ENCODE measurements around the gene ABLIM3. TPM values are rescaled to one million over a fixed set of nuclear protein-coding genes. Genes with fewer than 3 reads are reported as not detected.

Gene ABLIM3
- total RNA-seq, 2 donors from 2014 or later, result 0.41 to 0.61 TPM

DNA sequence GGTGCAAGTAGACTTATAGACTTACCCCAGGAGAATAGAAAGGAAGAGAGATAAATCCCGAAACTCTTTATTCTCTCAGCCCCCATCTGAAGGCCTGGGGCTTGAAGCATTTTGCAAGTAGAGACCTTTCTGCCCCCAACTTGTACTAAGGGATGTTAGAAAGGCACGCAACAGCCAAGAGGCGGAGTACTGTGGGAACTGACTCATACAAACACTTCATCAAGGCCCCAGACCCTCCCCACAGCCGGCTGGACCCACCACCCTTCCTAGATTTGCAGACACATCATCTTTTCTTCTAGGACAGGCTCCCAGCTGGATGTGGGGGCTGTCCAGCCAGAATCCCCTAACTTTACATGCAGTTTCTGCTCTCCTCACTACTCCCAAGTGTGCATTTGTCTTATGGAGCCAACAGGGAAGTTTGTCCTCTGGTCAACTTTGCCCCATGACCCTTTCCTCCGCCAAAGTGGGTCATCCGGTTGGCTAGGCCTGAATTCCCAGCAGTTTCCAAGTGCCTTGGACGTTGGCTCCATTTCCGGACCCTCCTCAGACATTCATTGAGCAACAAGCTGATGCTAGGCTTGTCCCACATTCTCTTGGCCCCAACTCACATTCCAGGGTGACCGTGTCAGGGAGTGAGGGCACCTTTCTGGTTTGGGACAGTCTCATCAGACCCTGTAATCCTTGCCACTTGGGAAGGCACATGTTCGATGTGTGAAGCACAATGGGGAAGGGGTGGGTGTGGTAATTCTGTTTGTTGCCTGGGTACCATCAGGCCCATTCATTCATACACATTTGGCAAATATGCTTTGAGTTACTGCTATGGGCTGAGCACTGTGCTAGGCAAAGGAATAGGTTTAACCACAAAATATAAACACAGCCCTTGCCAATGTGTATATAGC is 64.6 kb downstream of the ABLIM3 start:
- Mint-ChIP-seq H3K4me1 (no peaks in the 10 kb centered on the region), H3K36me3 (ENCODE audit: low read depth) (no peaks in the 10 kb centered on the region), H3K9me3 (no peaks in the 10 kb centered on the region), H3K27me3 (peaks cover 4% of the 10 kb centered on the region), H3K27ac (no peak overlapping the region), H3K4me3 (no peak overlapping the region)
- no peak for ATAC-seq (replicated peaks)

DNA sequence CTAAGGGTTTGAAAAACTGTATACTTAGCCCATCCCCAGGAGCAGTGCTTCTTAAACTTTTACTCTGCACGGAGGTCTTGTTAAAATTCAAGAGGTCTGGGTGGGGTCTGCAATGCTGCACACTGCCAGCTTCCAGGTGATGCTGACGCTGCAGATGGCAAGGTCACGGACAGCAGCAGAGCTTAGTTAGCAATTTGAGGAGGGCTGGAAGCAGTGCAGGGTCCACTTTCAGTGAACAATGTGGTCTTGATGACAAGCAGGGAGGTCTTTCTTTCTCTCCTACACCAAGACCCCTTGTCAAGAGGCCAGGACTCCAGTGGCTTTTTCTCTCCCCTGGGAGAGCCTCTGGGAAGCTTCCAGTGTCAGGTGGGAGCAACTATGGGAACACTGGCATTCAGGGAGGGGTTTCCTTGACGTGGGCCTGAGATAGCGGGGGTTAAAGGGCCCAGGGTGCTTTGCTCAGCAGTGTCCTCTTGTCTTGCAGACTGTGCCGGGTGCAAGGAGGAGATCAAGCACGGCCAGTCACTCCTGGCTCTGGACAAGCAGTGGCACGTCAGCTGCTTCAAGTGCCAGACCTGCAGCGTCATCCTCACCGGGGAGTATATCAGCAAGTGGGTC is 65.3 kb downstream of the ABLIM3 start:
- no peak for ATAC-seq (replicated peaks)
- no peaks in the 10 kb centered on the region for H3K36me3 Mint-ChIP-seq (ENCODE audit: low read depth)
- H3K9me3 Mint-ChIP-seq, result no peaks in the 10 kb centered on the region
- no peak overlapping the region for H3K27ac Mint-ChIP-seq
- peaks cover 4% of the 10 kb centered on the region for H3K4me1 Mint-ChIP-seq
- H3K27me3 Mint-ChIP-seq, result peaks cover 4% of the 10 kb centered on the region
- H3K4me3 Mint-ChIP-seq, result no peak overlapping the region

DNA sequence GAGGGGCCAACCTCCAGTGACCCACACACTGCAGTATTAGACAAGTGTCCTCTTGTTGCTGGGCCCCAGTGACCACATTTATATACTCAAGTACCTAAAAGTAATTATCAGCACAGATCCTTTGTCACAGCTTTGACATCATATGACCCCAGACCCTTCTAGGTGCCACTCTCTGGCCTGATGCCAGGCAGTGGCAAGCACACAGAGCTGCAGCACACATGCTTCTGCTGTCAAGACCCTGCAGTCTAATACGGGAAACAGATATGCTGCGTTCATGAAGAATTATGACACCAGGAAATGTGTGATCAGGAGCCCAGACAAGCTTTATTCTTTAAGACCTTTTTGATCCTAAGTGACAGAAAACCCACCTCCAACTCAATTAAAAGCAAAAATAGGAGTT is 66.5 kb downstream of the ABLIM3 start:
- H3K27ac Mint-ChIP-seq, result no peak overlapping the region
- ATAC-seq (replicated peaks), result no peak
- H3K4me3 Mint-ChIP-seq, result no peak overlapping the region
- peaks cover 11% of the 10 kb centered on the region for H3K4me1 Mint-ChIP-seq
- no peaks in the 10 kb centered on the region for H3K9me3 Mint-ChIP-seq
- peaks cover 9% of the 10 kb centered on the region for H3K27me3 Mint-ChIP-seq
- H3K36me3 Mint-ChIP-seq (ENCODE audit: low read depth), result no peaks in the 10 kb centered on the region

DNA sequence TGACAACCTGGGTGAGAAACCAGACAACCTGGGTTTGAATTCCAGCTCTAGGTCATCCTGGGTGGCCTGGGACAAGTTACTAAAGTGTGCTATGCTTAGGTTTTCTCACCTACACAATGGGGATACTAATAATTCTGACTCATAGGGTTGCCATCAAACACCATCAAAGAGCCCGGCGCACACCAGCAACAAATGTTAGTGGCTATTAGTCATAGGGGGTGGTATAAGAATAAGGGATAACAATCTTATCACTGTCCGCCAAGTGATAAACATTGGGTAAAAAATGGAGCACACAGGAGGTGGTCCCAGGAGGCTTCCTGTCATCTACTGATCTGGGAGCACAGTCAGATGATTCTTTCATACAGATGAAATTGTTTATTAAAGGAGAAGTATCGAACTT is 68.9 kb downstream of the ABLIM3 start:
- no peak overlapping the region for H3K27ac Mint-ChIP-seq
- no peak overlapping the region for H3K4me3 Mint-ChIP-seq
- no peaks in the 10 kb centered on the region for H3K36me3 Mint-ChIP-seq (ENCODE audit: low read depth)
- H3K27me3 Mint-ChIP-seq, result peaks cover 9% of the 10 kb centered on the region
- H3K4me1 Mint-ChIP-seq, result peaks cover 11% of the 10 kb centered on the region
- ATAC-seq (replicated peaks), result no peak
- no peaks in the 10 kb centered on the region for H3K9me3 Mint-ChIP-seq

DNA sequence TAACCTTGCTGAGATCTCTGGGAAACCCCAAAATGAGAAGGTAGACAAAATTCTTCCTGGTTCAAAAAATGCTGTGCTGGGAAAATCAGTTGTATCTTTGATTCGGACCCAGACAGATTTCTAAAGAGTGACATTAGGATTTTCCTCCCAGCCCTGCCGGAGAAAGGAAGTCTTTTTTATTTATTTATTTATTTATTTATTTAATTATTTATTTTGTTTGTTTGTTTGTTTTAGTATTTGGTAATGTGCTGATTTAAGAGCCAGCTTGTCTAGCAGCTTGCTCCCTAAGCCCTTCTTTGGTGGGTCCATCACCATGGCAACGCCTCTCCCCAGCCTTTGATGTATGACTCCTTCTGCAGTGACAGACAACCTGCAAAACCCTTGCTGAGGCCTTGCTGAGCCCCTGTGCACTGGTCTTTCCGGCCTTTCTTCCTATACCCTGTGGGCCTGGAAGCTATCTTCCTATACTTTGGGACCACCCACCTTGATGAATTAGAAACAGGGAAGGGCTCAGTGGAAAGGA is 69.7 kb downstream of the ABLIM3 start:
- Mint-ChIP-seq H3K4me3 (no peak overlapping the region), H3K36me3 (ENCODE audit: low read depth) (no peaks in the 10 kb centered on the region), H3K4me1 (peaks cover 11% of the 10 kb centered on the region), H3K27ac (no peak overlapping the region), H3K27me3 (peaks cover 9% of the 10 kb centered on the region), H3K9me3 (no peaks in the 10 kb centered on the region)
- ATAC-seq (replicated peaks), result no peak

DNA sequence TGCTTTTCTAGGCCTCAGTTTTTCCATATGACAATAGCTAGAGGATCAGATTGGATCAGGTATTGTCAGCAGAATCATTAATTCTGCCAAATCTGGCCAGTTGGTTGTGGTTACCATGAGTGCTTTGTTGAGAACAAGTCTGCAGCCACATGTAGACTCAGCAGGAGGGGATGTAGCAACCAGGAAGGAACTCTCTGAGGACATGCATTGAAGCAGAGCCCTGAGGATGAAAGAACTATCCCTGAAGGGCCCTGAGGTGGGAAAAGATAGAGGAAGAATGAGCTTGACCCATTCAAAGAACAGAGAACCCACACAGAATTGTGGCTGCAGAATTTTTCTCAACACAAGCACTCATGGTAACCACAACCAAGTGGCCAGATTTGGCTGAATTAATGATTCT is 70.3 kb downstream of the ABLIM3 start:
- H3K4me1 Mint-ChIP-seq, result peaks cover 11% of the 10 kb centered on the region
- H3K27ac Mint-ChIP-seq, result no peak overlapping the region
- no peak overlapping the region for H3K4me3 Mint-ChIP-seq

DNA sequence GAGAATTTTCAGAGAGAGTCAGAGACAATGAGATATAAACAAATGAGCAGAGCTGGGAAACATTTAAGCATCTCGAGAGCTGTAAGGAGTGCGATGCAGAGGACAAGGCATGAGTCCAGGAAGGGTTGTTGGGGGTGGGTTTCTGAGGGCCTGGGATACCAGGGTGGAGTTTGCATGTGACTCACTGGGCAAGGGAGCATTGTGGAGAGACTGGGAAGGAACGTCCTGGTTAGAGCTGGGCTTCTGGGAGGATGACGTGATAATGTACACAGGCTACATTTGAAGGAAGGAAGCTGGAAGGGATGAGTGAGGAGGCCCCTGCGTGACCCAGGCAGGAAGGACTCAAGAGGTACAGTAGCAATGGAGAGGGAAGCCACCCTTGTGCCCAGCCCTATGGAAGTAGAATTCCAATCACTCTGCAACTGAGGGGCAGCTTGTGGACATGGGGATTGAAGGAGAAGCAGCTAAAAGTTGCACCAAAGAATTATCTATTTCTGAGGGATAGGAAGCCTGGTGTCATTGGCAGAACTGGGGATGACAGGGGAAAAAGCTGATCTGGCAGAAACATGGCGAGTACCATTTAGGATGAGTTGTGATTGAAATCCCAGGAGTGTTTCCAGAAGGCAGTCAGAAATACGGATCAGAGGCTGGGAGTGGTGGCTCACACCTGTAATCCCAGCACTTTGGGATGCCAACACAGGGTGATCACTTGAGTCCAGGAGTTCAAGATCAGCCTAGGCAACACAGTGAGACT is 71.1 kb downstream of the ABLIM3 start:
- Mint-ChIP-seq H3K4me1 (peaks cover 11% of the 10 kb centered on the region), H3K36me3 (ENCODE audit: low read depth) (no peaks in the 10 kb centered on the region), H3K4me3 (no peak overlapping the region), H3K27me3 (peaks cover 9% of the 10 kb centered on the region), H3K27ac (no peak overlapping the region), H3K9me3 (no peaks in the 10 kb centered on the region)
- no peak for ATAC-seq (replicated peaks)

More for the DNA sequence above, 70.3 kb downstream of the ABLIM3 start:
- H3K9me3 Mint-ChIP-seq, result no peaks in the 10 kb centered on the region
- no peaks in the 10 kb centered on the region for H3K36me3 Mint-ChIP-seq (ENCODE audit: low read depth)
- peaks cover 9% of the 10 kb centered on the region for H3K27me3 Mint-ChIP-seq
- no peak for ATAC-seq (replicated peaks)

DNA sequence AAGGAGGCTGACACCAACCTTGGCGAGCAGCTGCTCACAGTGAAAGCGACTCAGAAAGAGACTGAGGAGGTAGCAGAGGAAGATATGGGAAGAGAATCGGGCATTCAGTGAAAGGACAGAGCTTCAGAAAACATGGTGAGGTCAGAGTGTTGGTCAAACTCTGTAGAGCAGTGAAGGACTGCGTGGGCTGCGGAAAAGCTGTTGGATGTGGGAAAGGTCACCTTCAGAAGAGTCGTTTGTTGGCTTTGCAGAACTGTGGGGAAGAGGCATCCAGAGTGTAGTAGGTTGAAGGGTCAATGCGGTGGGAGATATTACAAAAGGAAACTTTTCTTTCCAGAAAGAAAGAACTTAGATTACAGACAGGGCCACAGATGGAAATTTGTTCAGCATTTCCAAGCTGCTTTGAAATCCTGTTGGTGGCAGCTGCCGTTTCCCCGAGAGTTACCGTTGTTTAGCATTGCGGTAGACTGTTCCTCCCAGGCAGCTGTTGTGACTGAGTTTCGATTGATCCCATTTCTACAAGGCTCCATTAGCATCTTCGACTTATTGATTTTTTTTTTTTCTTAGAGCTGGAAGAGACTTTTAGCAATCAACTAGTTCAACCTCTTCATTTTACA is 72.1 kb downstream of the ABLIM3 start:
- H3K36me3 Mint-ChIP-seq (ENCODE audit: low read depth), result no peaks in the 10 kb centered on the region
- no peak overlapping the region for H3K4me3 Mint-ChIP-seq
- no peaks in the 10 kb centered on the region for H3K9me3 Mint-ChIP-seq
- H3K27ac Mint-ChIP-seq, result no peak overlapping the region
- H3K27me3 Mint-ChIP-seq, result peaks cover 10% of the 10 kb centered on the region
- ATAC-seq (replicated peaks), result no peak
- H3K4me1 Mint-ChIP-seq, result peaks cover 11% of the 10 kb centered on the region

DNA sequence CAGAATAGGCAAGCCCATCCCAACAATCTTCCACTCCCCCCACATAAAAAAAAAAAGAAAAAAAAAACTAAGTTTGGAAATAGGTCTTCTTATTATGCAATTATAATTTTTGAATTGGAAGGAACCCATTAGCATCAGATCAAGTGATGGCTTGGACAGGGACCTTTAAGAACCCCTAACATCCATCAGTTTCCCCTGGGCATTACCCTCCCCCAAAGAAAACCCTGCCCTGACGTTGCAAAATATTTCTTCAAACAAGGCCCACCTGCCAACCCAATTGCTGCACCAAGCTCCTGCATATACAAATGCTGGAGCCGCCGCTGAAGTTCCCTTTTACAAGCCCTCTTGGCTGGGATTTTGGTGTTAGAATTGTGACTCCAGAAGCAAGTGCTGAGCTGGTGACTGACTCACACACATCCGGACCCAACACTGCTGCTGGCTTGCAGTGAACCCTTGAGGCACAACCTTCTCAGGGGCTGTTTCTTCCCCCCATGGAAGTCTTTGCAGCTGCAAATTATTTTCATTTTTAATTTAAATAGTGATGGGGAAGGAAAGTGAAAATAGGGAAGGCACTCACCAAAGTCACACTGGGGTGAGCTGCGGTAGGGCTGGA is 74.3 kb downstream of the ABLIM3 start:
- no peaks in the 10 kb centered on the region for H3K36me3 Mint-ChIP-seq (ENCODE audit: low read depth)
- H3K4me3 Mint-ChIP-seq, result no peak overlapping the region
- no peaks in the 10 kb centered on the region for H3K9me3 Mint-ChIP-seq
- ATAC-seq (replicated peaks), result no peak
- H3K4me1 Mint-ChIP-seq, result peaks cover 11% of the 10 kb centered on the region
- no peak overlapping the region for H3K27ac Mint-ChIP-seq
- H3K27me3 Mint-ChIP-seq, result peaks cover 8% of the 10 kb centered on the region

- no peak for ATAC-seq (replicated peaks)
- H3K27me3 Mint-ChIP-seq, result peaks cover 8% of the 10 kb centered on the region
- no peaks in the 10 kb centered on the region for H3K36me3 Mint-ChIP-seq (ENCODE audit: low read depth)
- H3K4me3 Mint-ChIP-seq, result no peak overlapping the region
- H3K27ac Mint-ChIP-seq, result no peak overlapping the region
- no peaks in the 10 kb centered on the region for H3K9me3 Mint-ChIP-seq
- H3K4me1 Mint-ChIP-seq, result peaks cover 9% of the 10 kb centered on the region
These were observed 75.2 kb downstream of the ABLIM3 start for GRCh38 chr5:149216496-149216895.

- Mint-ChIP-seq H3K36me3 (ENCODE audit: low read depth) (no peaks in the 10 kb centered on the region), H3K9me3 (no peaks in the 10 kb centered on the region), H3K4me1 (peaks cover 2% of the 10 kb centered on the region), H3K27ac (no peak overlapping the region), H3K4me3 (no peak overlapping the region), H3K27me3 (peaks cover 4% of the 10 kb centered on the region)
- no peak for ATAC-seq (replicated peaks)
These were observed 76.0 kb downstream of the ABLIM3 start for GRCh38 chr5:149217096-149217802.

GRCh38 chr5:149217803-149218155 is 76.5 kb downstream of the ABLIM3 start:
- no peak overlapping the region for H3K27ac Mint-ChIP-seq
- H3K27me3 Mint-ChIP-seq, result peaks cover 3% of the 10 kb centered on the region

DNA sequence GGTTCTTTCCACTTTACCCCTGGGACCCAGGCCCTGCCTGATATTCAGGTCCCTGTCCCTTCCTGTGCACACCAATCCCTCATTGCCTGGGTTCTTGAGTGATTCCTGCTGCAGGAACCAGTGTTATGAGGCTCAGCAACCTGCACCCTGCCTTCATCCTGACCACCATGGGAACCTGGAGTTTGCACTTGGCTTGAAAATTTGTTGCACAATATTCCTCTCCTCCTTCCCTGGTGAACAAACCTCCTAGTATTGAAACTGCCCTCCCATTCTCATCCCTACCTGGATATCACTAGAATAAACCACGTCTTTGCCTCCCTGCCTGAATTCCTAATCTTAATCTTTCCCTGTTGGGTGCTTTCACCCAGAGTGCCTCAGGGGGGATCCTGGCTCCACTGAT is 78.3 kb downstream of the ABLIM3 start:
- H3K4me3 Mint-ChIP-seq, result no peak overlapping the region
- no peaks in the 10 kb centered on the region for H3K4me1 Mint-ChIP-seq
- H3K9me3 Mint-ChIP-seq, result no peaks in the 10 kb centered on the region
- ATAC-seq (replicated peaks), result no peak
- H3K27ac Mint-ChIP-seq, result no peak overlapping the region
- no peaks in the 10 kb centered on the region for H3K36me3 Mint-ChIP-seq (ENCODE audit: low read depth)
- peaks cover 3% of the 10 kb centered on the region for H3K27me3 Mint-ChIP-seq

More at GRCh38 chr5:149217803-149218155, 76.5 kb downstream of the ABLIM3 start:
- no peaks in the 10 kb centered on the region for H3K4me1 Mint-ChIP-seq
- no peak overlapping the region for H3K4me3 Mint-ChIP-seq
- ATAC-seq (replicated peaks), result no peak
- no peaks in the 10 kb centered on the region for H3K36me3 Mint-ChIP-seq (ENCODE audit: low read depth)
- H3K9me3 Mint-ChIP-seq, result no peaks in the 10 kb centered on the region
